Putamen (tissue), 1 donor: ENCODE data around the gene RSAD2.
"Not testable (repeated sequence)": the region's sequence is repeated elsewhere in the genome, so short reads cannot be mapped to it uniquely, and the experiment has no call there.

ENCODE experiments used
- DNase-seq: peaks from one replicate; pipeline ENCODE4 v3.0.0-alpha.2; 2016; ENCODE audit warnings: low spot score

RSAD2 gene

DNA sequence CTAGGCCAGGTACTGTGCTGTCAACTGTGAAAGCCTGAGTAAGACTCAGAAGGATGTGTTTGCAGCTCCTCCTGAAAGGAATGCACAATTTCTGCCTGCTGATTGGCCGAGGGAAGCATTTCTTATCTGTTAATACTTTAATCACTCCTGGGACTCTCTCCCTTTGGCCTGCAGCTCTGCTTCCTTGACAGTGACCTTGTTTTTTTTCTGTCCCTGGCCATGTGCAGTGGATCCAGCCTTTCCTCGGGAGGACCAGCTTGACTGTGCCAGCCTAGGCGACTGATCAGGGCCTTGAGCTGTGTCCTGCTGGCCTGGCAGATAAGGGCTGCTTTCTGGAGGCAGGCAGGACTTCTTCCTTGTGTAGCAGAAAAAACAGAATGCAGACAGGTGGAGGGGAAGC, 49.6 kb downstream of the RSAD2 start:
- DNase-seq = no peak

DNA sequence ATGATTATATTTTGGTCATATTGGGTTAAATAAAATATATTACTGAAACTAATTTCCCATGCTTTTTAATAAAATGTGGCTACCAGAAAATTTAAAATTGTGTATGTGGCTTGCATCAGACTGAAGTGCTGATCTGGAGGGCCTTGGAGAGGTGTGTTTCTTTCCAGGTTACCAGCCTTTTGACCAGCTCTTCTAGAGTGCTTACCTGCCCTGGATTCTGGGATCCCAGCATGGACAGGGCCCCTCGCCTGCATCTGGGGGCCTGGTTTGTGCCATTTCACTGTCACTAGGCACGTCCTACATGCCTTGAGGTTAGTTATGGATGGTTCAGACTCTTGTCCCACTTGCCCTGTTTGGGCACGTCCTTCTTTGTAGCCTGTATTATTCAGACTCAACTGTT, 50.2 kb downstream of the RSAD2 start:
- DNase-seq = no peak

DNA sequence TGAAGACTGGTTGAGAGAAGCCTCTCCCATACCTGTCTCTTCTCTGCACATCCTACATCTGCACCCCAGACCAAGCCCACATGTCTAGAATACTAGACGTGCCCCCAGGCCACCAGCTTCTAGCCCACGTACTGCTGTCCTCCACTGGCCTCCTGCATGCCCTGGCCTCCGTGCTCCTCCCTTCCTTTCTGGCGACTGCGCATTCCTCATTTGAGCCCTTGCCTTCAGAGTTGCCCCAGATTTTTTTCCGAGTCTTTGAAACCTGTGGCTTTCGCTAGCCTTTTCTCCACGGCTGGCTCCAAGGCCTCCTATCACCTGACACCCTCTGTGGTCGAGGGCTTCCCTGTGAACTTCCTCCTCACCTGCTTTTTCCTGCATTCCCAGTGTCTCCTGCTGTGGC, 50.9 kb downstream of the RSAD2 start:
- no peak for DNase-seq

DNA sequence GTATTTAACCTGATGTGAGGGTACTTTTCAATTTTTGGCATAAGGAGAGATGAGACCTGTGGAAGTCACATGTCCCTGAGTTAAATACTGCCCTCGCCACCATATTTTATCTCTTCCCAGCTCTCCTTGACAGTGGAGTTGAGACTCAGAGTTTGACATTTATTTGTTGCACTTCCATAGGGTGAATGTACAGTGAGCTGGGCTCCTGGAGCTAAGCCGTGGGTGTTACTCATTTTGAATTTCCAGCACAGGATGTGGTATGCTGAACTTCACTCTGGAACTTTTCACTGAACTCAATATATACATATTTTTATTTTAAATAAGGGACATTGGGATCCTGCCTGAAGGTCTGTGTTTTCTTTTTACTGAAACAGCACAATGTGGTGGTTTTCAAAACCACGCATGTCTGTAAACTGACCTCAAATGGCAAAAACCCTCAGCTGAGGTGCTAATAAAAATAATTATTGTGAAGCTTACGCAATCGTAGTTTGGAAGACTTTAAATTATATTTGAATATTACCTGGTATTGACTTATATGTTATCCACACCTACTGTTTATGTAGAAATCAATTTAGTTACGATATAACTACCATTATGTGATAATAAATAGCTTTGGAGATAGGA, 51.7 kb downstream of the RSAD2 start:
- DNase-seq = no peak

DNA sequence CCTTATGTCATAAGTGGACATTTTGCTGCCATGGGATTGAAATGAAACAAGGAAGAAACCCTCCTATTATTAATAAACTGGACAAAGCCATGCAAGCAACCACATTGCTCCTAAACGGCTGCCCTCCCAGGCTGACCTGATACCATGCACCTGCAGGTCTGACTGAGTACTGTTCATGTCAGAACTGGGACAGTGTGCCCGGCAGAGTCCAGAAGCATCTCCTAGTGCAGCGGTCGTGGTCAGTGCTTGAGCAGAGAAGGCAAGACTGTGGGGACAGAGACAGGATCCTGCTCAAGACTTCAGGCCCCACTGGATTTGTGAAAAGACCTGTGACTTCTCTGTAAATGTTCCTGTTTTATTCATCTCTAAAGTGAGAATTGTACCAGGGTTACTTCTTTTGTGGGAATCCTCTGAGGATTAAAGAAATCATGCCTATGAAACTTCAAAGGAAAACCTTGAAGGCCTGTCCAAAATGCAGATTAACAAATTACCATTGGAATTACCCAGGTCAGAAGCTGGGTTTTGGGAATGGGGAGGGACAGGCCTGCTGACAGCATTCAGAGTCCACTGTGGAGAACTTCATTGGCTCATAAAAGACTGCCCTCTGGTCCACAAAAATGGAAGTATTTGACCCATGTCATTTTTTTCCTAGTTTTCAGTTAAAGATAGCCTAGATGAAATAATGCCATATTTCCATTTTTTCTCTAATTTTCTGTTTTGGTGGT, 53.5 kb downstream of the RSAD2 start:
- DNase-seq = no peak

DNA sequence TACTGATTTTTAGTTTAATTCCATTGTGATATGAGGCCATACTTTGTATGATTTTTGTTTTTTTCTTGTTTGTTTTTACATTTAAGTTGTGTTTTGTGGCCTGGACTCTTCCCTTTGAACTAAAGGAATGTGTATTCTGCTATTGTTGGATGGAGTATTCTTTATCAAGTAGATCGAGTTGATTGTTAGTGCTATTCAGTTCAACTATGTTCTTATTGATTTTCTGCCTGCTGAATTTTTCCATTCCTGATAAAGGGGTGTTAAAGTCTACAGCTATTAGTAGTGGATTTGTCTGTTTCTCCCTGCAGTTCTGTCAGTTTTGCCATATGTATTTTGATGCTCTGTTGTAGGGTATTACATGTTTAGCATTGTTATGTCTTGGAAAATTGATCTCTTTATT, 54.2 kb downstream of the RSAD2 start:
- DNase-seq = no peak

DNA sequence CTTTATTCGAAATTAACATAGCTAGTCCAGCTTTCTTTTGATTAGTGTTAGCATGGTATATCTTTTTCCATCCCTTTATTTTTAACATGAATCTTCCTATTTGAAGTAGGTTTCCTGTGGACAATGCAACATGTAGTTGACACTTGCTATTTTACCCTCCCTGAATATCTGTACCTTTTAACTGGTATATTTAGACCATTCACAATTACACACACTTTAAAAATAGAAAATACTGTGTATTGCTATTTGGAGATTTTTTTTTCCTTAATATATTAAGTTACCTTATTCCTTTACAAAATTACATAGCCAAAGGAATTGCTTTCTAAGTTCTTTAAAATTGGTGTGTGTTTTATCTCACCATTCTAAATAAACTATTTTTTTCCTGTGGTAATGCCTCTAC, 54.6 kb downstream of the RSAD2 start:
- DNase-seq = no peak

DNA sequence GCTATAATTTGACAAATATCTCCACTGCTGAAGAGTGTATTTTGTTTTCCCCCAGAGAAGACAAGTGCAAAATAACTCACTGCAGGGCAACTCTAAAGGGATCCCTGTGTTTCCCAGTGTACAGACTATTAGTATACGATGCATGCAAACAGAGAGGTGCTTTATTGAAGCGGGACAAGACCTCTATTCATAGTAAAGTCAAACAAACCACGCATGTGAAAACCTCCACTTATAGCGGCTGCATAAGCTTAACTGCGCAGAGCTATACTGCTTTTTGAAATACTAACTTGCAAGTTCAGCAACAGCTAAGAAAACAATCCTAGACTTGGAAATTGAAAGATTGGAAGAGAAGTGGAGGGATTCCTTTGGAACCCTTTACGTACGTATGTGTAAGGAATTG, 55.3 kb downstream of the RSAD2 start:
- no peak for DNase-seq

DNA sequence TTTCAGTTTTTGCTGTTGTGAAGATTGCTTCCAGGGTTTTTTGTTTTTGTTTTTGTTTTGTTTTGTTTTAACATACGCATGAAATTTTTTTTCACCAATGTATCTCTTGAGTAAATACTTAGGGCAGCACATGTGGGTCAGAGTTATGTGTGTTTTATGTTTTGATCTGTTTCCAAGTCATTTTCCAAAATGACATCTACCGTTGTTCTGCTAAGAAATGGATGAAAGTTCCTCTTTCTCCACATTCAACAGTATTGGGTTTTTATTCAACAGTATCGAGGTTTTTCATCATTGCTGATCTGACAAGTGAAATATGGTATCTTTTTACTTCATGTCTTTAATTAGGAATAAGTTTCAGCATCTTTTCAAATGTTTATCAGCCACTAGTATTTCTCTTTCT, 56.3 kb downstream of the RSAD2 start:
- no peak for DNase-seq

DNA sequence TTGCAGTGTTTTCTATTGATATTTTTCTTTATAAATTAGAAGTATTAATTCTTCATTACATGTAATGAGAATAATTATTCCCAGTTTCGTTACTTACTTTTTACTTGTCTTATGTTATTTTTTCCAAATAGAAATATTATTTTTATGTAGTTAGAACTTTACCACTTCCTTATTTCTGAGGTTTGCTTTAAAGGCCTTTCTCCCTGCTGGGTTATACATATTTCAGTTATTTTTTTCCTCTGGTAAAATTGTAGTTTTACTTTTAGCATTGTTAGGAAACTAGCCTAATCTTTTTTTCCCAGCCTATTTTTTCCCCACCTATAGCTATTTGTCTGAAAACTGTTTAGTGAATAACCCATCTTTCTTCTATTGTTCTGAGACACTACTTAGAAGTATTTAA, 56.8 kb downstream of the RSAD2 start:
- no peak for DNase-seq

DNA sequence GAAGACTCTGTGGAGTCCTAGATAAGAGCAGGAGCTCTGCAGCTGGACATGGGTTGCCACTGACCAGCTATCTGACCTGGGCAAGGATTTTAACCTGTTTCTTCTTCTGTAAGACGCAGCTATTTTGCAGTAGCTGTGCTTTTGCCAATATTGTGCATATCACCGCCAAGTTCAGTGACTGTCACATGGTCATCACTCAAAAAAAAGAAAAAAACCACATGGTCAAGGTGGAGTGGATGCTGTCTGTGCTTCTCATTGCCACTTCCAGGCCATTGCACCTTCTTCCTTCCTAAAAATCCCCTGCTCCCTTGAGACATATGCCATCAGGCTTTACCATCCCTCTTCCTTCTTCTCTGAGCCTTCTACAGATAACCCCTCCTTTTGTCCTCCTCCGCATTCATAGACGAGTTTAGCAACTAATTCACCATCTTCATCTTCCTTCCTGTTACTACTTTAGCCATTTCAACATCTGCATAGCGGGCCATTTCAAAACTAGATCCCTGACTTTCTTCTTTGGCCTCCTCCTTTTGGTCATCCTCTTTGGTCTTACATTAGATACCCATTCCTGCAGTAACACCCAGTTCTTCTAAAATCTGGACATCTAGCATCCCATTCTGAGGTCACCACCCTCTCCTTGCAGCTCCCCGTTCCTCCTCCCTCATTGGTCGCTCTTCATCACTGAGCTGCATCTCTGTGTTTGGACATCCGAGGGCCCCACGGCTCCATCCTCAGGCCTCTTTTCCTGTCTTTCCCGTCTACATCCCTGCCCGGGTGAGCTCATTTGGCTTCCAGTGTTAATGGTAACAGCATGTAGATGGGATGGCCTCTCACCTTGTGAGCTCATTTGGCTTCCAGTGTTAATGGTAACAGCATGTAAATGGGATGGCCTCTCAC, 57.4 kb downstream of the RSAD2 start:
- DNase-seq = no peak

DNA sequence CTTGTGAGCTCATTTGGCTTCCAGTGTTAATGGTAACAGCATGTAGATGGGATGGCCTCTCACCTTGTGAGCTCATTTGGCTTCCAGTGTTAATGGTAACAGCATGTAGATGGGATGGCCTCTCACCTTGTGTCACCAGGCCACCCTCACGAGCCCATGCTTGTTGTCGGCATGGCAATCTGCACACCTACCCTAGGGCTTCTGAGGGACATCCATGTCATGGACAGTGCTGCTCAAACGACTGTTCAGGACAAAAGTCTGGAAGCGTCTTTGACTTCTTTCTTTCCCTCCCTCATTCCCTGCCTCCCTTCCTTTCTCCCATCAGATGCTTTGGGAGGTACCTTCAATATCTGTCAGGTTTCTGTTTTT, 58.1 kb downstream of the RSAD2 start:
- DNase-seq = not testable (repeated sequence)

DNA sequence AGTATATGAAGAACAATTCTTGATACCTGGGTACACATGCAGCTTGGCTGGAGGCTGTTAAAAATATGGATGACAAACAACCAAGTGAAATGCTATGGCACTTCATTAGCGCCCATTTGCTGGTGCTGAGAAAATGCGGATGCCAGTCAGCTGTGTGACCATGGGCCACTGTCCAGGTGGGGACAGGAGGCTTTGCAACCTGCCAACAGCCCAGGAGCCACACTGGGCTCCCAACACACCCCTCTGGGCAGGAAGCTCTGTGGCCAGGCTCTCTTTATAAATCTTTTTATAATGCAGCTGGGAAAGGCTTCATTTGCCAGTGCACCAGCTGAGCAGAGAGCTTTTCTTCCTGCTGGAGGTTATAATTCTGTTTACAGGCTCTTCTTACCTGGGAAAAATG, 59.6 kb downstream of the RSAD2 start:
- no peak for DNase-seq

DNA sequence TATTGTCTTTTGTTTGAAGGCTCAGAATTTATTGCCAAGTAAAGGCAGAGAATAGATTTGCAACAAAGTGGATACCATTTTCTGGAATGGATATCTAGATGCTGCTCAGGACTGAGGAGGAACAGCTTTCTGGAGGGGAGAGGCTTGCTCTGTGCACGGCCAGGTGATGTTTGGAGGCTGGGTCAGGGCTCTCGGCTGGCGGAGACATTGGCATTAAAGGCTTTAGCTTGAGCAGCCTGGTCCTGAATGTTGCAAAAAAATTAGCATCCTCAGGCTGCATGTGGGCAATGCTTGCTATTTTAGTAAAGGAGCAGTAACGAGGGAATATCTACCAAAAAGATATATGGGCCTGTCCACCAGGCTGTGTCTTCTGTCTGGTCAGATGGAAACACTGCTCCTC, 60.0 kb downstream of the RSAD2 start:
- no peak for DNase-seq

DNA sequence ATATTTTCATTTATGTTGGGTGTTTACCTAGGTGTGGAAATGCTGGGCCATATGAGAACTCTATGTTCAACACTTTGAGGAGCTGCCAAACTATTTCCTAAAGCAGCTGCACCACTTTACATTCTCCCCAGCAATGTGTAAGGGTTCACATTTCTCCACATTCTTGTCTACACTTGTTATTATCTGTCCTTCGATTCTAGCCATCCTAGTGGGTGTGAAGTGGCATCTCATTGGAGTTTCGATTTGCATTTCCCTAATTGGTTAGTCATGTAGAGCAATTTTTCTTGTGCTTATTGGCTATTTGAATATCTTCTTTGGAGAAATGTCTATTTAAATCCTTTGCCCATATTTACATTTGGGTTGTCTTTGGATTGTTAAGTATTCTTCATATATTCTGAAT, 61.5 kb downstream of the RSAD2 start:
- no peak for DNase-seq

DNA sequence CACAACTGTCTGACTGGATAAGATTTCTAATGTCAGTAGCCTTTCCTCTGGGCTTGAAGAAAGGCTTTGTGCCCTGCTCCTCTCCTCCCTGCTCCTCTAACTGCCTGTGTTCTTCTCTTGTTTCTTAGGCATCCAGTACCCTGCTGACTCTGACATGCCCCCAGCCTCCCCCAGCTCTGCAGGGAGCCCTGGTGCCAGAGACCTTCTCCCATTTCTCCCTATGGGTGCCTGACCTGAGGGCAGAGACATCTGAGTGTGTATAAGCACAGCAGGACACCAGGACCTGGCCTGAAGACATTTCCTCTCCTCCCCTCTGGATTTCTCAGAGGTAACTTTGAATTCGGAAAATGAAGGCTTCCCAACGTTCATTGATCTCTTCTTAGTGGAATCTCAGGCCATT, 63.2 kb downstream of the RSAD2 start:
- DNase-seq = no peak

DNA sequence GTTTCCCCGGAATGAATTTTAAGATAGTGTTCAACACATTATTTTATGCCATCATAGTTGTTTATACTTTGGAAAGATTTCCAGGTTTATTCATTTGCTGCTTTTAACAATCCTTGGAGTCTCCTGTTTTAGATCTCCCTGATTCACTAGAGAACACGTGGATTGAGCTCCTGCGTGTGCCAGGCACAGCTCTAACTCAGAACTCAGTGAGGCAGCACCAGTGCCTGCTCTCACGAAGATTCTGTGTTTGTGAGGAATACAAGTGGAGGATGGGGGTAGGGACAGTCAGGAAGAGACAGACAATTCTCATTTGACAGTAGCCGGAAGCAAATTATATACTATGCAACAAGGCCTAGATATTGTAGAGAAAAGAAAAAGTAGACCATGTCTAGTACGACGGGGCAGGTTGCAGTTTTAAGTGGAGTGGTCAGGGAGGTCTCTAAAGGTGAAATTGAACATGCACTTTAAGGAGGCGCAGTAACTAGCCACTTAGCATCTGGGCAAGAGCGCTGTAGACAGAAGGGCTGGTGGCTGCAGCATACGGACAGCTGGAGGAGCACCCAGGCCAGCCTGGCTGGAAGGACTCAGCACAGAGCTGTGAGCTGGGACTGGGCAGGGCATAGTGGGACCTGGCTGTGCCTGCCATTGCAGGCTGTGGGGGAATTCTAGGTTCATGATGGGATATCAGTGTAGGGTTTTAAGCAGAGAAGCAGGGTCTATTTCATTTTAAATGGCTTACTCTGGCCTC, 63.9 kb downstream of the RSAD2 start:
- DNase-seq = no peak

DNA sequence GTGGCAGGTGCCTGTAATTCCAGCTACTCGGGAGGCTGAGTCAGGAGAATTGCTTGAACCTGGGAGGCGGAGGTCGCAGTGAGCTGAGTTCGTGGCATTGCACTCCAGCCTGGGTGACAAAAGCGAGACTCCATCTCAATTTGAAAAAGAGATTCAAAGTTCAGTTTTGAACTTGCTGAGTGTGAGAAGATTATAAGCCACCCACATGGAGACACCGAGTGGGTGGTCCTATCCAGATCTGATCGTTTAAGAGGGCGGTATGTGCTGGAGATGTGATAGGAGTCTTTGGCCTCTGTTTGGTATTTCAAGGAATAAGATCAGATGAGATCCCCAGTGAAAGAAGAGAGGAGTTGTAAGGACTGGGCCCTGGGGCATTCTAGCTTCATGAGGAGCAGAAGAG, 65.3 kb downstream of the RSAD2 start:
- no peak for DNase-seq

DNA sequence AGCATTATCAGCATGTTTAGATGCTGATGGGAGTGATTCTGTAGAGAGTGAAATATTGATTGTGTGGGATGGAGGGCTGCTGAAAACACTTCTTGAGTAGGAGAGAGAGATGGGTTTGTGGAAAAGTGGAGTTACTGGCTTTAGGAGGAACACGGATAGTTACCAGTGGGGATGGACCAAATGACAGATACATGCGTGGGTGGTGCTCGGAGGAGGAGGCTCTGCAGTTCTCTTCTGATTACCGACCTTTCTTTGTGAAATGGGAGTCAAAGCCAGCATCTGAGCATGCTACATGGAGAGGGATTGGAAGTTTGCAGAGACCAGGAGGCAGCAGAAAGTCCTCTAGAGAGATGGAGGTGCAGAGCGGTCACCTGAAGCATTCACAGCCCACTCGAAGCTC, 65.9 kb downstream of the RSAD2 start:
- no peak for DNase-seq

DNA sequence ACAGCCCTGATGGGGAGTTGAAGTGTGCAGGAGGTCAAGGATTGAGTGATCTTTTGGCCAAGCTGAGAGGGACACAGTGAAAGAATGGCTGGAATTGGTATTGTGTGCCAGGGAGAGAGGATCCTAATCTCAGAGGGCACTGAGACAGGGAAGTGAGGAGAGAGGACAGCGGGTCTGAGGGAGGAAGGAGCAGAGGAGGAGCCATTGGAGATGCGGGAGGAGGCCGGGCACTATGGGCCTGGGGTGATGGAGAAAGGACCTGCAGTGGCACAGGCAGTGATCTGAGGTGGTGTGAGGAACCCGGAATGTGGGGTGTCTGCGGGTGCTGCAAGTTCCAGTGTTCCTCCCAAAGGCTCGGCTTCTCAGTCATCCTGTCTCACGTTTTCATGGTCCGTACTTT, 66.4 kb downstream of the RSAD2 start:
- DNase-seq = no peak

DNA sequence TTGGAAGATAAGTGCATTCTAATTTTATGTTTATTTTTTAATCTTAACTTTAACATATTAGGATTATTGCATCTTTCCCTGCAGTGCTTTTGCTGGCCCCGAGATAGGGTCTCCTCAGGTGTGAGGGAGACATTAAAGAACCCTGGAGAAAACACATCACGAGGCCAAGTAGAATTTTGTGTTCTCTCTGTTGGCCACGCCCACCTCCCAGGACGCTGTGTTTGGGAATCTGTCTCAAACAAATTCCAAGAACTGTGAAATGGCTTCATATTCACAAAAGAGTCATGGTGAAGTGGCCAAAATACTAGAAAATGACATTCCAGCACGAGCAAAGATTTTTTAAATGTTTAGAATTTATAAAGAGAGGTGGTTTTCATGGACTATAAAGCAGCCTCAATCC, 67.0 kb downstream of the RSAD2 start:
- no peak for DNase-seq

DNA sequence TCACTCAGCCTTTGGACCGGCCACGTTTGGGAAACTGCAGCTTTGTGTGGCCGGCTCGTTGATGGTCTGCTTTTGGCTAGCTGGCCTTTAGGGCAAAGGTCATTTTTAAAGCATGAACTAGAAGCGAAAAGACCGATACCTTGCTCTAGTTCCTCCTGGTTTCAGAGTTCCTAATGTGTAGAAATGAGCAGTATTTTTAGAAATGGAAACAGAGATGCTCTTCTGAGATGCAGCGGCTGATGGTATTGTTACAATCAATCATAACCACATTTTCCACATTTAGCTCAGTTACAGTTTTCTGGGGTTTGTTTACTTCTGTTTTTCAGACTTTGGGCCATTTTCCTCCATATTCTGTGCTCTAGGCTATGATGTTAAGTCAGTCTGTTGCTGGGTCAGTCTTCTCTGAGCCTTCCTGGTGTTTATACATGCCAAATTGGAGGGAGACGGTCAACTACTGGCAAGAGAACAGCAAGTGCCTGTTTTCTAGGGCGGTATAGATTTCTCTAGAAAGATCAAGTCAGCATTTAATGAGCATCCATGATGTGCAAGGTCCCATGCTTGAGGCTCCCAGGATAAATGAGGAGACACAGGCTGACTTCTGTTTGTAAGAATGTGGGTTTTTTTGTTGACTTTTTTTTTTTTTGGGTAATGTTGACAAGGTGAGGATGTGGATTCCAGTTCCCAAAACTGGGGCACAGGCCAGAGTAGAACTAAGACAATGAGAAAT, 67.7 kb downstream of the RSAD2 start:
- DNase-seq = no peak
